T-helper 1 cell treated with Interleukin-12 subunit alpha and Interleukin-12 subunit beta and Interleukin-4 antibody, amounts not matched to agents 30 ng/mL and 1 ng/mL, for 36 hours (primary cell): Measurements from ENCODE around the gene TJP2. TPM values are rescaled to one million over a fixed set of nuclear protein-coding genes. Genes with fewer than 3 reads are reported as not detected.

Experiments
- intact Hi-C: fragments of 100-400 bp; cut with micrococcal nuclease; formaldehyde crosslinking; loops from one replicate; pipeline ENCODE4 v1.15.1; 2024
- total RNA-seq: library from RNA; stranded (reverse); gene quantifications from 2 replicates; pipeline ENCODE4 v1.2.3, GENCODE V29; 2022

Gene TJP2
- total RNA-seq, result 24.5 and 25.9 TPM in 2 replicates

DNA sequence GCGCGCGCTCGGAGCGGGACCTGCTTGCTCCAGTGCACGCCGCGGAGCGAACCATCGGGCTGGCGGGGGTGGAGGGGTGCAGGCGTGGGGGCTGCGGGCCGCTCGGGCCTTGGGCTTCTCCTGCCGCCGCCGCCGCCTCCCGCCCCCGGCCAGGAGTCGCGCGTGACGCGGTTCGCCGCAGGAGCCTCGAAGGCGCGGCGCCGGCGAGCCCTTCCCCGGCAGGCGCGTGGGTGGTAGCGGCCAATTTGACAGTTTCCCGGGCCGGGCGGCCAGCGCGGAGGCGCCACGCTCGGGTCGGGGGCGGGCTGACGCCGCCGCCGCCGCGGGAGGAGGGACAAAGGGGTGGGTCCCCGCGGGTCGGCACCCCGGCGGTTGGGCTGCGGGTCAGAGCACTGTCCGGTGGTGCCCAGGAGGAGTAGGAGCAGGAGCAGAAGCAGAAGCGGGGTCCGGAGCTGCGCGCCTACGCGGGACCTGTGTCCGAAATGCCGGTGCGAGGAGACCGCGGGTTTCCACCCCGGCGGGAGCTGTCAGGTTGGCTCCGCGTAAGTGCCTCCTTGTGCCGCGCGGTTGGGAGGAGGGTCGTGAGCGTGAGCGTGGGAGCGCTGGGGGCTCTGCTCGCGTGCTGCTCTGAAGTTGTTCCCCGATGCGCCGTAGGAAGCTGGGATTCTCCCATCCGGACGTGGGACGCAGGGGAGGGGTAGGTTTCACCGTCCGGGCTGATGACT is at the start of gene TJP2:
Gene TJP2 (plus strand): TSS at position 387 of the 725 bp plus-strand sequence. CDS start 96 bp downstream, at position 483.
- intact Hi-C loops, result loop anchor here (1.0 kb wide), 2 partner anchors 8 to 19 kb away; no protein-coding TSS in a partner anchor

DNA sequence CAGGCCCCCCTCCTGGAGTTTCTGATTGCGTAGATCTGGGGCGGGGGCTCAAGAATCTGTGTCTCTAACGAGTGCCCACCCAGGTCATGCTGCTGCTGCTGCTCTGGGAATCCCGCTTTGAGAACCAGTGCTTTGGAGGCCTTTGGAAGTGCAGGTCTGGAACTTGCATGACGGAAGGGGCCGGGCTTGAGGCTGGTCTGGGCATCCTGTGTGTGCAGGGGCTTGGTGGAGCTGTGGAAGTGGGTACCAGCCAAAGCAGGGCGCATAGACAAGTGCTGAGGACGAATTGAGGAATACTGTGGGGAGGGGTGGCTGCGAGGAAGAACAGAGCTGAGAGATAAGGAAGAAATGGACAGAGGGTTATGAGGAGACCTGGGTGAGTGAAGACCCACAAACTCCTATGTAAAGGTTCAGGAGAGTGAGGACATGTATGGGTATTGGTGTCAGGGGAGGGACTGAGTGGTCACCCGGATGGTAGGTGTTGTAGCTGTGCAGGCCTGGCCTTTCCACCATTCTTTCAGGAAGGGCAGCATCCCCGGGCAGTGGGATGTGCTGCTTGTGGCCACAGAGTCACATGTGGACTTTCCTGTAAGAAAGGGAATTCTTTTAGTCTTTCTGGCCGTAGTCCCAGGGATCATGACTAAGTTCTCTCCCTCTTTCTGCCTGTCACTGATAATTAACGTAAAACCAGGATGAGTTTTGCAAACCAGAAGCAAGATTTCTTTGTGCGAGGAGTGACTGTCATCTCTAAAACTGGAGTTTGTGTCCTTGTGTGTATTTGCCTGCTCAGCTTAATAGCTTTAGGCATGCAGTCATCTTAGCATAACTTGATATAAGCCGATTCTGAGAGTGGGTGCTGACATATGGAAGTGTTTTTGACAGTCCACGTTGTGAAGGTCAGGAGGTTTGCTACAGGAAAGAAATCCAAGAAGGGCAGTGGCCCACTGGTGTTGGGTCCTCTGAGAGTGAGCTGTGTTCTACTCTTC is 43.3 kb upstream of the TJP2 start:
- intact Hi-C loops, result loop anchor here (1.0 kb wide), 1 partner anchor 8 kb away; no protein-coding TSS in a partner anchor

DNA sequence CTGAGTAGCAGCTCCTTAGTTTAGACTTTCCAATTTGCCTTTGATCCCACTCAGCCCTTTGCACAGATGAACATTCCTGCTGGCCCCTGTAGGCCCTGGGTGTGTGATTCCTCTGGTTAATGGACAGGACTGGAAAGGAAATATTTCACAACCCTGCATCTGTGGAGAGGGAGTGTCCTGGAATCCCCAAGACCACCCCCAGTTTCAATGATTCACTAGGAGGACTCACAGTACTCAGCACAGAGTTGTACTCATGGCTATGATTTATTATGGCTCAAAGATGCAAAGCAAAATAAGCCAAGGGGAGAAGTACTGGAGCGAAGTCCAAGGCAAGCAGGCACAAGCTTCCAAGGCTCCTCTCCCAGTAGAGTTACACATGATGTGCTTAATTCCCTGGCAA is 42.4 kb upstream of the TJP2 start:
- intact Hi-C loops, result no loop called here

DNA sequence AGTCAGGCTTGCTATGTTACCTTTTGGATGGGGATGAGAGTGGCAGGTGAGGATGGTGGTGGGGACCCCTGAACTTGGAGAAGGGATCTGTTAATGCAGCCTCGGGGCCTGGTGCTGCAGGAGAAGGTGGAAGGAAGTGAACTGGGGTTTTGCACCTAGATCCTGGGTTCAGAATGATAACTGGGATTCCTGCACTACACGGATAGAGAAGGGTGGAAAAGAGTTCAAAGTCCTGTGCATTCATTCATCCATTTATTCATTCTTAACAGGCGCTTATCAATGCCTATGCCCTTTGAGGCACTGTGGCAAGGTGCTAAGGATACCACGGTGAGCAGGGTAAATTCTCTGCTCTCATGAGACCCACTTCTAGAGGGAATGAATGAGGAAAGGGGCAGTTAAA is 41.7 kb upstream of the TJP2 start:
- intact Hi-C loops, result no loop called here

DNA sequence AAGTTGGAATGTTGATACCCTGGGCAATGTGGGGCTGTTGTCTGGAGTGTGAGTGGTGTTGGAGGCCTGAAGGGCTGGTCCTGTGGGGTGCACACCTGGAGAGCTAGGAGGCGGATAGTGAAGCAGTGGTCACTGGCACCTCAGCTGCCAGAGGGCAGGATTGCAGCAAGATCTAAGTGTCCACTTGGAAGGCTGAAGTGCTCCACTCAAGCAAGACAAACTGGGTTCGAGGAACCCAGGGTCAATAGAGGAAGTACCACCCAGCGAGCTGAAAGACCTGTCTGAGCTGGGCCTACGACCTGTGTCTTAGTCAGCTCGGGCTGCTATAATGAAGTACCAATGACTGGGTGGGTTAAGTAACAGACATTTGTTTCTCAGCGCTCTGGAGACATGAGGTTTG is 39.7 kb upstream of the TJP2 start:
- intact Hi-C loops, result no loop called here

DNA sequence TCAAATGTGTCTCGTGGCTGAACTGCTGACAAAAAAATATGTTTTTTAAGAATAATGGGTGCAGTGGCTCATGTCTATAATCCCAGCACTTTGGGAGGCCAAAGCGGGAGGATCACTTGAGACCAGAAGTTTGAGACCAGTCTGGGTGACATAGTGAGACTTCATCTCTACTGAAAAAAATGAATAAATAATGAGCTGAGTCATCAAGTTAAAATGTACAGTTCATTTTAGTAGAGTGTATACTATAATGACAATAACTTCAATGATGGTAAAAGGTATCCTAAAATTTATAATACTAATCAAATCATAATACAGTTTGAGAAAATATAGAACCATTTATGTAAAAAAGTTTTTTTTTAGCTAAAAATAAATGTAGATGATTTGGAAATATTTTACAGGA is 37.9 kb upstream of the TJP2 start:
- intact Hi-C loops, result no loop called here

DNA sequence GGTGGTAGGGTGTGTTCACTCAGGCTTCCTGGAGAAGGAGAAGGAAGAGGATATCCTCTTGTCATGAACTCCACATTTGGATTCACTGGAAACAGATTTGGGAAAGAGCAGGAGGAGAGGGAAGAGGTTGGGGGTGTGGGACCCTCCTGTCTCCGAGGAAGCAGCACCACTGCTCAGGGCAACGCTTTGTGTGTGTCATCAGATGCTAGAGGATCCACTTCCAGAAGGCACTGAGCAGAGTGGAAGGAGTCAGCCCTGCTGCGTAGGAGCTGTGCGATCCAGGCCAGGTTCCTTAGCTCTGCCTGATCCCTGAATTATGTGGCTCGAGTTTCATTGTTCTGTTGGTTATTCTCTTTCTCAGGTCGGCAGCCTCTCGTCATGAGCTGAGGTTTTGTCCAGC is 37.3 kb upstream of the TJP2 start:
- intact Hi-C loops, result no loop called here

DNA sequence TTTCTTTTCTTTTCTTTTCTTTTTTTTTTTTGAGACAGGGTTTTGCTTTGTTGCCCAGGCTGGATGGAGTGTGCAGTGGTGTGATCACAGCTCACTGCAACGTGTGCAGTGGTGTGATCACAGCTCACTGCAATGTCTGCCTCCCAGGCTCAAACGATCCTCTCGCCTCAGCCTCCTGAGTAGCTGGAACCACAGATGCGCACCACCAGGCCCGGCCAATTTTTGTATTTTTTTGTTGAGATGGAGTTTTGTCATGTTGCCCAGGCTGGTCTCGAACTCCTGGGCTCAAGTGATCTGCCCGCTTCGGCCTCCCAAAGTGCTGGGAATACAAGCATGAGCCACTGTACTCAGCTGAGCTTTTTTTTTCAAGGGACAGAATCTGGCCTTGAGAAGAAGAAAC is 36.8 kb upstream of the TJP2 start:
- intact Hi-C loops, result no loop called here

DNA sequence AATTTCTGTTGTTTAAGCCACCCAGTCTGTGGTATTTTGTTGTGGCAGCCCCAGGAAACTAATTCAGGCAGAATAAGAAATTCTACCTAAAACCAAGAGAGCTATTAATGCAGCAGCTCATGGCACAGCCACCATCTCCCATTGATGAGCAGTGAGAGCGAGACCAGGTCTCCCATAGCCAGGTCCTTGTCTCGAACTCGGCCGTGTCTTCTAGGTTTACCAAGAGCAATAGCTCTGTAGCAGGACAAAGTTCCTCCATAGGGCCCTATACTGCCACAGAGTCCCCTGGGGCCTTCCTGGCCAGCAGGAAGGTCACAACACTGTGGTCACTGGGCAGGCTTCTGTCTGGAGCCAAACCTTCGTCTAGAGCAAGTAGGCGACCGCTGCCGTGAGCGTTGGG is 34.5 kb upstream of the TJP2 start:
- intact Hi-C loops, result no loop called here

DNA sequence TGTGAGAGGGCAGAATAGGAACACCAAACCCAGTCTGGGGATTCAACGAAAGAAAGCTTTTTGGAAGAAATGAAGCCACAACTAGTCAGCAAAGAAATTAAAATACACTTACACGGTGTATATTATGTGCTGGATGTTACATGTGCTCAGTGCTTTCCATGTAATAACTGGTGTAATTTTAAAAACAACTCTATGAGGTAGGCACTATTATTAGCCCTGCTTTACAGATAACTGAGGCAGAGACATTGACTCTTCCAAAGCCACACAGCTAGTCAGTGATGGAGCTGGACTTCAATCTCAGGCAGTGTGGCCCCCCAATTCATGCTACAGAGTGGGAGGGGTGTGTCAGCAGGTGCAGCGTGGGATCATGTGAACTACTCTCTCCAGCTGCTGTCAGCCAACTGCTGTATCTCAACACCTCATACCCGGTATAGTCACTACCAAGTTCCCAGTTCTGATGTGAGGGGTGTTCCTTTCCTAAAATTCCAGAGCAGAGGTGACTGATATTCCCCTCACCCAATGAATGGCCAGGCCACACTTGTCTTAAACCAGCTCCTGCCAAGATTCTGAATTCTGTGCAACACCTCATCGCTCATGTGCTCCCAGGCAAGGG is 33.8 kb upstream of the TJP2 start:
- intact Hi-C loops, result loop anchor here (10.0 kb wide), 1 partner anchor 45 kb away; no protein-coding TSS in a partner anchor

DNA sequence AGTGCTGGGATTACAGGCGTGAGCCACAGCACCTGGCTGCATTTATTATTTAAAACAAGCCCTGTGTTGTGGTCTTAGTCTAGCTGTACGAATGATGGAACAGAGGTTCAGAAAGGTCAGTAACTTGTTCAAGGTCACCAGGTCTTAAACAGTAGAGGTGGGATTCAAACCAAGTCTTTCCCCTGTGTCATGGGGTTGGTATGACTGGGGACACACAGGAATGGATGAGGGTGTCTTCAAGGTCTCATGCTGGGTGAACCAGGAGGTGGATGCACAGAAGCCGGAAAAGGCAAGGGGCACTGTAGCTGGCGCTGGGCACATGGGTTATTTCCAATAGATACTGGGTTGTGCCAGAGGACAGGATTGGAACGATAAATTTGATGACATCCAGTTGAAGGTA is 32.2 kb upstream of the TJP2 start:
- intact Hi-C loops, result loop anchor here (10.0 kb wide), 1 partner anchor 47 kb away; no protein-coding TSS in a partner anchor

DNA sequence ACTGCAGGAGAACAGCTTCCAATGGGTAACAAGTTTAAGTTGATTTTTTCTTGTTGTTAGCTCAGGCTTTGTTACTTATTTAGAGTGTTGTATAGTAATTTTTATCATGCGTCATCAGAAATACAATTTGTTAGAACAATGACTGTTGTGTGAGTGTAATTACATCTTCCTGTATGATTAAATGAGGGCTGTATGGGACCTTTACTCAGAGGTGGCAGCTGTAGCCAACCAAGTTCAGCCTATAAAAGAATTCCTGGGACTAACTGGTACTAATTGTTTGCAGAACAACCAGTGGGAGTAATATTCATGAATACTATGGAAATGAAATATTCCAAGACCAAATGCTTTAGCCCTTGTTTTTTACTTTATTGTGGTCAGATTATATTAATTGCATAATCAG is 30.8 kb upstream of the TJP2 start:
- intact Hi-C loops, result loop anchor here (10.0 kb wide), 1 partner anchor 48 kb away; no protein-coding TSS in a partner anchor

DNA sequence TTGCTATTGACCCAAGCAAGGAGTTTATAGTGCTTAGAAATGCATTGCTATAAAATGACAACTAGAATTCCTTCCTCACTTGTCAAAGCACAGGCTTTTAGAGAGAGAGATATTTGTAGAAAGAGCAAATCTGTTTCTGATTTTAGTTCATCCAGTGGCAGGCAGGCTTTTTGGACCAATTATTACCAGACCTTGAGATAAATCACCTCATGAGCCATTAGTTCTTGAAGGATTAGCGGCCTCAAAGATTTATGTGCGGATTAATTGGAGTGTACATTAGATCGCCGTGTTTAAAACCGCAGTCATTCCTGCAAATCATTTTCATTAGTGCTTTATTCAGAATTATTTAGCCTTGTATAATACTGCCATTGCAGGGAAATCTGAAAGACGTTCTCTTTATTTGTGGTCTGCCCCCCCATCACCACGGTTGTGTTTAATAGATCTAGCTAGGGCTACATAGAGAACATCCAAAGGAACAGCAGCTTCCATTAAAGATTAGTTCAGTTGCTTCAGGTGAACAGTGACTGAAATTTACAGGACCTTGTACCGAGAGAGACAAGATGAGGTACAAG is 28.8 kb upstream of the TJP2 start:
- intact Hi-C loops, result loop anchor here (10.0 kb wide), 1 partner anchor 50 kb away; no protein-coding TSS in a partner anchor

DNA sequence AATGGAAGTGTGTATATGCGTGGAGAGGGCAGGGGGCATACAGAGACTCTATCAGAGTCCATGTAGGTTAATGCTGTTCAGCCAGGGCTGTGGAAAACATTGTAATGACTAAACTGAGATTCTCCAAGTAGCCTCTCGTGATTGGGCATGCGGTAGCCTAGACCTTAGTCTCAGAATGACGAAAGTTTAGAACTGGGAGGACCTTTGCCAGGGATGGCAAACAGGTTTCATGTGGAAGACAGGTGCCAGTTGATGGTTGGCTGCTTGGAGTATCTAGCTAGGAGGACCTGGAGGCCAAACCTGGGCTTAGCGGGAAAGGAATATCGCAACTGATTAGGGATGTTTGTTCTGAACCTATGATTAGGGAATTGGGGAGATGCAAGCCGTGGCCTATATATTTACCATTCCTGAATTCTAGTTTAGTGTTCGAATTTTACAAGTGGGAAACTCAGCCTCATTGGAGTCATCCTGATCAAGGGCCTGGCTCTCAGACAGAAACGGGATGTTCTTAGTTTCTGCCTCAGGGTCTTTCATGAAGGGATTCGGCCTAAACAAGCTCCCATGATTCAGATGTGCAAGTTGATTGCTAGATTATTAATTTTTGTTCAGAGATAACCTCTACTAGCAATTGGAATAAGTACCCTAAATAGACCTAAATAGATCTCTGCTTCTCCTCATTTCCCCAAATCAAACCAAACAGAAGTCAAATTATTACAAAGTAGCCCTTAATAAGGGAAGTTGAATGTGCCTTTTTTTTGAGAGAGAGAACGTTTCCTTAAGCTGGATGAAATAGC is 26.8 kb upstream of the TJP2 start:
- intact Hi-C loops, result loop anchor here (10.0 kb wide), 1 partner anchor 52 kb away; no protein-coding TSS in a partner anchor

DNA sequence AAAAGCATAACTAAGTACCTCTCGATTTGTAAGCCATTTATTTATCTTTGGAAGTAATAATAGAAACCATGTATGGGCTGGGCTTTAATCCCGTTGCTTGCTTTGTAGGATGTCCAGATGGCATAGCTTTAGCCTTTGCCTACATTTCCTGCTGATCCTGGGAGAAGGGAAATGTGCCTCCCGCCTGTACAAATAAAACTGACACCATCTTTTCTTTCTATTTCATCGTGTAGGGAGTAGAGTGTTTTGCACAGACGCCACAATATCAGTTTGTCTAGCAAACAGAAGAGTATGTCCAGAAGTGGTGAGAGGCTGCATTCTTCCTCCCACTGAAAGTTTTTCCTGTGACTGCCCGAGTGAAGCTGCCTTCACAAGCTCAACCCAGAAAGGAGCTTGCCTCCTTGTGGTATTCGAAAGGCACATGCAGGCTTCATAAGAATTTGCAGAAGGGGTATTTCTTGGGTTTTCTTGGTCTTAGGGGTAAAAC is 24.7 kb upstream of the TJP2 start:
- intact Hi-C loops, result loop anchor here (10.0 kb wide), 1 partner anchor 55 kb away; no protein-coding TSS in a partner anchor

DNA sequence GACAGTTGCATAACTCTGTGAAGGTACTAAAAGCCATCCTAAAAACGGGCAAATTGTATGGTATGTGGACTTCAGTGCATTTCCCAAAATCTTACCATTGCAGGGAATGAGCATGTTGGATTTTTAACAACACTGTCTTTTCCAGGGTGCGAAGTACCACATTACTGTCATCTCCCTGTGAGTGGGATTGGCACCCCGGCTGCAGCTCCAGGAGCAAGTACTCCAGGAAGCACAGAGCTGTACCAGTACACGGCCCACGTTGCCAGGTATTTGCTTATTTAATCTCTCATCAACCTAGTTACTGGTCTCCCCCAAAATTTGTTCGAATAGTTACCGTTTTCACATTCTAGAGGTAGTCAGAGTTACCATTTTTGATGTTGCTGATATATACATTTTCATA is 22.6 kb upstream of the TJP2 start:
- intact Hi-C loops, result no loop called here

DNA sequence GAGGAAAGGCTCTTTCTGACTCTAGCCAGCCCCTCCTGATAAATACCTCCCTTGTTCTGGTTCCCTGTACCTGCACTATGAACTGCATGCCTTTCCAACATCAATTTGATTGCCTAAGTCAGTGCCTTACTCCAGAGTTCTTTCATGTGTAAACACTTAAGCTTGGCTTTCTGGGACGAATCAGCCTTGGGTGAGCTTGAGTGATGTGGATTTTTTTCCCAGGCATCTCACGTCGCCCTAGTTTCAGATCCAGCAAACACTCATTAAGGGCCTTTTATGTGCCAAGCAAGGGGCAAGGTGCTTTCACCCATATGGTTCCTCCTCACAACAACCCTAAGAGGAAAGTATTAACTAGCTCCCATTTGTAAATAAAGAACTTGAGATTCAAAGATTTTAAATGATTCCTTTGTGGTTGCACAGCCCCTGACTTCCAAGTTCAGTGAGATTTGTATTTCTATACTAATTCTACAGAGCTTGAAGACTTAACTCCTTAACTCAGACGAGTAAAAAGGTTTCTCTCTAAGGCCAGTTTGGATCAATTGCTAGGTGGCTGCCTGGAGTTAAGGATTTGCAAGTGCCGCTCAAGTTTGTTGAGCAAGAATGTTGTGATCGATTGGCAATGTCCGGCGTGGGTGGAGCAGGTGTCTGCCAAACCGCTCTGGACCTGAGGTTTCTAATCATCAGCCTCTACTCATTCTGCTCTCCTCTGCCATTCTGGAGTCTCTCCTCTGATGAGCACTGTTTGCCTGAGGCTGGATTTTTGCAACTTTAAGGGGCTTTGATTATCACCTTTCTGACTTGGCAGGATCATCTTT is 20.2 kb upstream of the TJP2 start:
- intact Hi-C loops, result no loop called here

DNA sequence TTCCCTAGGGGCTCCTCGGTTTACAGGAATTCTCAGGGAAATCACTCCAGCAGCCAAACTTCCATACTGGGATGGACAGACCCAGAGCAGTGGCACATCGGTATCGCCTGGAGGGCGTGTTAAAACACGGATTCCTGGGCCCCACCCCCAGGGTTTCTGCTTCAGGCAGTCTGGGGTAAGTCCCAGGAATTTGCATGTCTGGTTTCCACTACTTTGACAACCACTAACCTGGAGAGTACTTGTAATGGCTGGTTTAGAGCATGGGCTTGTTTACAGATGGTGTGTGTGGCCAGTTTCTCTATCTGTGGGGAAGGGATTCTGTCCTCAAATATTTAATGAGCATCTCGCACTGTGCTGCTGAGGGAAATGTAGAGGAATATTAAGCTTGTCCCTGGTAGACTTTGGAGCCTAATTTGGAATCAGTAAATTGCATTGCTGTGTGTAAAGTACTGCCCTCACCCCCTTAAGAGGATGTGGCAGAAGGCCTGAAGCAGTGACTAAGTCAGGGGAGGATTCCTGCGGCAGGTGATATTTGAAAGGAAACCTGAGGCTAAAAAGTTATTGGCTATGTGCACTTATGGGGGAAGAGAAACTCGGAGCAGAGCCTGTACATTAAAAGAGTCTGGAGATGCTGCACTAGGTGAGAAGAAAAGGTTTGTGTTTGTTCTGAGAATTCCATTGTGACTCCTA is 18.6 kb upstream of the TJP2 start:
- intact Hi-C loops, result no loop called here
